Uterus (tissue), 2 donors: ENCODE results near the gene RAB41.

ENCODE experiments used
- POLR2A ChIP-seq, 2 donors: fragments of 450-650 bp; IDR thresholded peaks; one replicate each; pipeline ENCODE4 v1.6.1; 2016; ENCODE audit warnings: antibody characterized with exemption in 2 of 2, mild to moderate bottlenecking in 1 of 2, moderate library complexity in 1 of 2
- TF ChIP-seq, protein P1 (sequence below), 4 experiments: fragments of 200-600 bp in 2 of 4; fragments of 450-650 bp in 2 of 4; sonication (generic) in 2 of 4; IDR thresholded peaks; one replicate each; pipeline ENCODE4 v1.5.1; 2016 to 2019; ENCODE audit warnings: antibody characterized with exemption in 4 of 4, mild to moderate bottlenecking in 2 of 4, moderate library complexity in 1 of 4

DNA sequence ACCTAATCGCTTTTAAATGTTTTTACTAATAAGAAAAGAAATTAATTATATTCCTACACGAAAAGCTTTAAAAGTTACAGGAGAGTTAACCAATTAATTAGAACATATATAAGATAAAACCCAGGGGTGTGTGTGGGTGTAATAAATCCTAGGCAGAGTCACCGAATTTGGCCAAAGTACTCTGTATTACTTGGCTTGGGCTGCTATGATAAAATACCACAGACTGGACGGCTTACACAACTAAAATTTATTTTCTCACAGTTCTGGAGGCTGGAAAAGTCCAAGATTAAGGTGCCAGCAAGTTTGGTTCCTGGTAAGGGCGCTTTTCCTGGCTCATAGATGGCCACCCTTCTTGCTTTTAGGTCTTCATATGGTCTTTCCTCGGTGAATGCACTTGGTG is 37.1 kb upstream of the RAB41 start:
- TF ChIP-seq, protein P1, sequence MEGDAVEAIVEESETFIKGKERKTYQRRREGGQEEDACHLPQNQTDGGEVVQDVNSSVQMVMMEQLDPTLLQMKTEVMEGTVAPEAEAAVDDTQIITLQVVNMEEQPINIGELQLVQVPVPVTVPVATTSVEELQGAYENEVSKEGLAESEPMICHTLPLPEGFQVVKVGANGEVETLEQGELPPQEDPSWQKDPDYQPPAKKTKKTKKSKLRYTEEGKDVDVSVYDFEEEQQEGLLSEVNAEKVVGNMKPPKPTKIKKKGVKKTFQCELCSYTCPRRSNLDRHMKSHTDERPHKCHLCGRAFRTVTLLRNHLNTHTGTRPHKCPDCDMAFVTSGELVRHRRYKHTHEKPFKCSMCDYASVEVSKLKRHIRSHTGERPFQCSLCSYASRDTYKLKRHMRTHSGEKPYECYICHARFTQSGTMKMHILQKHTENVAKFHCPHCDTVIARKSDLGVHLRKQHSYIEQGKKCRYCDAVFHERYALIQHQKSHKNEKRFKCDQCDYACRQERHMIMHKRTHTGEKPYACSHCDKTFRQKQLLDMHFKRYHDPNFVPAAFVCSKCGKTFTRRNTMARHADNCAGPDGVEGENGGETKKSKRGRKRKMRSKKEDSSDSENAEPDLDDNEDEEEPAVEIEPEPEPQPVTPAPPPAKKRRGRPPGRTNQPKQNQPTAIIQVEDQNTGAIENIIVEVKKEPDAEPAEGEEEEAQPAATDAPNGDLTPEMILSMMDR (IDR thresholded peaks at IDR 0.05): no peak
- TF ChIP-seq POLR2A (IDR thresholded peaks at IDR 0.05): no peak
